Glutamatergic neuron (in vitro differentiated cells): ENCODE data around the gene FSTL4. TPM values are rescaled to one million over a fixed set of nuclear protein-coding genes. Genes with fewer than 3 reads are reported as not detected.

Experiments used
- DNase-seq: peaks from one replicate; pipeline ENCODE4 v3.0.0; 2022
- H3K27ac Mint-ChIP-seq: one replicate; pipeline ENCODE4 v1.8.0; 2020; ENCODE audit warnings: mild to moderate bottlenecking, mixed read lengths, inconsistent platforms; ENCODE audit not compliant: unreplicated experiment
- H3K27me3 Mint-ChIP-seq: one replicate; pipeline ENCODE4 v1.8.0; 2020; ENCODE audit warnings: mild to moderate bottlenecking, moderate library complexity, mixed read lengths, inconsistent platforms; ENCODE audit not compliant: unreplicated experiment
- H3K36me3 Mint-ChIP-seq: one replicate; pipeline ENCODE4 v1.8.0; 2020; ENCODE audit warnings: mild to moderate bottlenecking, mixed read lengths, inconsistent platforms; ENCODE audit not compliant: unreplicated experiment
- H3K4me1 Mint-ChIP-seq: one replicate; pipeline ENCODE4 v1.8.0; 2020; ENCODE audit warnings: mild to moderate bottlenecking, low read depth, mixed read lengths, inconsistent platforms; ENCODE audit not compliant: unreplicated experiment
- H3K4me3 Mint-ChIP-seq: one replicate; pipeline ENCODE4 v1.8.0; 2020; ENCODE audit warnings: mild to moderate bottlenecking, mixed read lengths, inconsistent platforms; ENCODE audit not compliant: unreplicated experiment
- H3K9me3 Mint-ChIP-seq: one replicate; pipeline ENCODE4 v1.8.0; 2020; ENCODE audit warnings: mild to moderate bottlenecking, moderate library complexity, mixed read lengths, inconsistent platforms; ENCODE audit not compliant: unreplicated experiment
- total RNA-seq: library from RNA; stranded (reverse); fragmentation: NEBNext Ultra II Directional; extraction: Animal tissue kit (Norgen Biotek cat#: 25700); gene quantifications from one replicate; pipeline ENCODE4 v1.2.1, GENCODE V29; 2021; ENCODE audit not compliant: unreplicated experiment
- TF ChIP-seq, protein P1 (sequence below): fragments of 200-600 bp; sonication (generic); IDR thresholded peaks from one replicate; pipeline ENCODE4 v1.5.0; 2021; ENCODE audit not compliant: partially characterized antibody, unreplicated experiment

Gene FSTL4
- total RNA-seq, 1 donor from 2014 or later = 29.0 TPM

DNA sequence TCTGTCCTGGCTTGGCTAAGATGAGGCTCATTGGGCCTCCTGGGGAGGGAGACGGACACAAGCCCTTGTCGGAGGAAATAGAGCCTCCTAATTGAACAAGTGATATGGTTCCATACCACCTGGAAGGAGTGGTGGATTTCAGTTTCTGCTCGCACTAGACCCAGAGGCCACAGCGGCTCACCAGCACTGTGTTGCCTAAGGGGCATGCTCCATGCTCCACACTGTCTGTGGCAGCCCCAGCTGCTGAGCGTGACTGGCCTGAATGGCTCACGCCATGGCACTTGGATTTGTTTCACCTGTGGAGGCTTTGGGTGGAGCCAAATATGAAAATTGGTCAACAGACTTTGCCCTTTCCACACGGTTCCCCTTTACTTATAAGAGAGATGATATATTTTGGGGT, 379.4 kb downstream of the FSTL4 start:
- TF ChIP-seq, protein P1, sequence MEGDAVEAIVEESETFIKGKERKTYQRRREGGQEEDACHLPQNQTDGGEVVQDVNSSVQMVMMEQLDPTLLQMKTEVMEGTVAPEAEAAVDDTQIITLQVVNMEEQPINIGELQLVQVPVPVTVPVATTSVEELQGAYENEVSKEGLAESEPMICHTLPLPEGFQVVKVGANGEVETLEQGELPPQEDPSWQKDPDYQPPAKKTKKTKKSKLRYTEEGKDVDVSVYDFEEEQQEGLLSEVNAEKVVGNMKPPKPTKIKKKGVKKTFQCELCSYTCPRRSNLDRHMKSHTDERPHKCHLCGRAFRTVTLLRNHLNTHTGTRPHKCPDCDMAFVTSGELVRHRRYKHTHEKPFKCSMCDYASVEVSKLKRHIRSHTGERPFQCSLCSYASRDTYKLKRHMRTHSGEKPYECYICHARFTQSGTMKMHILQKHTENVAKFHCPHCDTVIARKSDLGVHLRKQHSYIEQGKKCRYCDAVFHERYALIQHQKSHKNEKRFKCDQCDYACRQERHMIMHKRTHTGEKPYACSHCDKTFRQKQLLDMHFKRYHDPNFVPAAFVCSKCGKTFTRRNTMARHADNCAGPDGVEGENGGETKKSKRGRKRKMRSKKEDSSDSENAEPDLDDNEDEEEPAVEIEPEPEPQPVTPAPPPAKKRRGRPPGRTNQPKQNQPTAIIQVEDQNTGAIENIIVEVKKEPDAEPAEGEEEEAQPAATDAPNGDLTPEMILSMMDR = no peak
- H3K4me3 Mint-ChIP-seq = no peak overlapping the region
- H3K27me3 Mint-ChIP-seq = peaks cover 2% of the 10 kb centered on the region
- H3K4me1 Mint-ChIP-seq = no peaks in the 10 kb centered on the region
- H3K36me3 Mint-ChIP-seq = peaks cover 11% of the 10 kb centered on the region
- H3K9me3 Mint-ChIP-seq = peaks cover 6% of the 10 kb centered on the region
- no peak for DNase-seq
- H3K27ac Mint-ChIP-seq = no peak overlapping the region

DNA sequence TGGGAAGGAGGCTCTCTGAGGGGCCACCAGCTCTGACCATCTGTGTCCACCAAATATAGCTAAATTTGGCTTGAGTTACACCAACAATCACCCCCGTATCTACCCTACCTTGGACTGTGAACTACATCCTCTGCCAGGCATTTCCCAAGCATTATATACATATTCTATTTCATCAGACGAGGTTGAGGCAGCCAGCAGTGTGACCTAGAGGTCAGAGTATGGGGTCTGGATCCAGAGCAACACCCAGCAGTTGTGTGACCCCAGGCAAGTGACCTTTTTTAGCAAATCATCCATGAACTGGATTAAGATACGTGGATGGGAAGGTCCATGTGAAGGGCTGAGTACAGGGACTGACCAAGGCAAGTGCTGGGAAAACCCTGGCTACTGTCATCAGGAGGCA, 379.9 kb downstream of the FSTL4 start:
- TF ChIP-seq, protein P1 = no peak
- peaks cover 6% of the 10 kb centered on the region for H3K9me3 Mint-ChIP-seq
- peaks cover 11% of the 10 kb centered on the region for H3K36me3 Mint-ChIP-seq
- no peak overlapping the region for H3K4me3 Mint-ChIP-seq
- H3K4me1 Mint-ChIP-seq = no peaks in the 10 kb centered on the region
- peaks cover 2% of the 10 kb centered on the region for H3K27me3 Mint-ChIP-seq
- no peak for DNase-seq
- no peak overlapping the region for H3K27ac Mint-ChIP-seq

DNA sequence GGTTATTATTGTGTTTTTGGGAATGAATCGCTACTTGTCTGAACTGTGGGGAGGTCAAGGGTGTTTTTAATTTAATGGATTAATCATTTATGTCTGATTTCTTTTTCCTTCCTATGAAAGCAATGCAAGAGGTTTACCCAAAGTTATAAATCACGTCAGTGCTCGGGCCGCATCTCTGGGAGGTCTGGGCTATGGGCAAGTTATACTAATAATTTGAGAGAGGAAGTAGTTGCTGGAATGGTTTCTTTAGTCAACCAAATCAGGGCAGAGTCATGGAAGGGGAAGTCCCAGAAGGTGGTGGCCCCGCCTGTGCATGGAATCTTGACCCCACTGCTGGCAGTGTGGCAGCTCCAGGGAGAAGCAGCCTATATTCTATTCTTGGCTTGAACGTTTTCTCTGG, 380.3 kb downstream of the FSTL4 start:
- TF ChIP-seq, protein P1 = no peak
- peaks cover 2% of the 10 kb centered on the region for H3K27me3 Mint-ChIP-seq
- no peaks in the 10 kb centered on the region for H3K4me1 Mint-ChIP-seq
- DNase-seq = no peak
- H3K27ac Mint-ChIP-seq = no peak overlapping the region
- H3K36me3 Mint-ChIP-seq = peaks cover 11% of the 10 kb centered on the region
- H3K4me3 Mint-ChIP-seq = no peak overlapping the region
- peaks cover 6% of the 10 kb centered on the region for H3K9me3 Mint-ChIP-seq

DNA sequence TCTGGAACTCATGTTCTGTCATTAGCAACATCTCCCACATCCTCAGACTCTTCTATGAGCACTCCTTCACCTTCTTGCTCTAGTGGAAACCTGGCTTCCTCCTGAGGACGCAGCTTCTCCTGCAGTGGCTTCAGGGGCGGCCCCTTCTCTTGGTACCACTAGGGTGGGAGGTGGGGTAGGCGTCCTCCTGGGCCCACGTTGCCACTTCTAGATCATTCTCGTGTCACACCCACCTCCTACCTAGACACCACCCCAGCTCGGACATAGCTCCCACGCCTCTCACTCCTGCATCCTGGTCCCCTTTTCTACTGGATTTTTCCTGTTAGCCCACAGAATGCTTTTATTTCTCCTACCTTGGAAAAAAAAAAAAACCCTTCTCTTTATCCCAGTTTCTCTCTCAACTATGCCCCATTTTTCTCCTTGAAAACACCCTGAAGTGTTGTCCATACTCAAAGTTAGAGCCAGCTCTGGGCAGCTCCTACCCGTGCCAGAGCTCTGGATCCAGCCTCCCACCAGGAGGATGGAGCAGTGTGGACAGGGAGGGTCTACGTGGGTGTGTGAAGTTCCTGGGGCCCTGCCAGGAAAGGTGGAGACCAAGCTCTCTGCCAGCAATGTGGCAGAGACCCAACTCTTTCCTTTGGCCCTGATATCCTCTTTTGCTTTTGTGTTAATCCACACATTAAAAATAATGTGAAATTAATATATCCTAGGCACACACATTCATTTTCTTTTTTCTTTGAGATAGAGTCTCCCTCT, 381.3 kb downstream of the FSTL4 start:
- Mint-ChIP-seq H3K9me3 (peaks cover 3% of the 10 kb centered on the region), H3K27ac (no peak overlapping the region)

More for the DNA sequence above, 381.3 kb downstream of the FSTL4 start:
- DNase-seq = no peak
- Mint-ChIP-seq H3K4me3 (no peak overlapping the region), H3K36me3 (peaks cover 11% of the 10 kb centered on the region), H3K27me3 (peaks cover 2% of the 10 kb centered on the region), H3K4me1 (no peaks in the 10 kb centered on the region)
- TF ChIP-seq, protein P1 = no peak
